Colon (tissue), 2 donors: ENCODE results near the gene TBC1D12.
"Not testable (repeated sequence)": the region's sequence is repeated elsewhere in the genome, so short reads cannot be mapped to it uniquely, and the experiment has no call there.

ENCODE experiments used
- FAIRE-seq: peaks from 2 replicates; lab custom pipeline; 2012; peaks lifted over from hg19 to GRCh38; lab: Jason Lieb, UNC
- donor health status: control.
- donor health status: control.

The TBC1D12 gene

DNA sequence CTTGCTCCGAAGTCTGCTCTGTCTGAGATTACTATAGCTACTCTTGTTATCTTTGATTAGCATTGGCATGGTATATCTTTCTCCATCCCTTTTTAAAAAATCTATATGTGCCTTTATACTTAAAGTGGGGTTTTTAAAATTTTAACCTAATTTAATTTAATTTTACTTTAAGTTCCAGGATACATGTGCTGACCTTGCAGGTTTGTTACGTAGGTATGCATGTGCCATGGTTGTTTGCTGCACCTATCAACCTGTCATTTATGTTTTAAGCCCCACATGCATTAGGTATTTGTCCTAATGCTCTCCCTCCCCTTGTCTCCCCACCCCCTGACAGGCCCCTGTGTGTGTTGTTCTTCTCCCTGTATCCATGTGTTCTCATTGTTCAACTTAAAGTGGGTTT lies 54.6 kb downstream of the TBC1D12 start:
- no peak for FAIRE-seq

DNA sequence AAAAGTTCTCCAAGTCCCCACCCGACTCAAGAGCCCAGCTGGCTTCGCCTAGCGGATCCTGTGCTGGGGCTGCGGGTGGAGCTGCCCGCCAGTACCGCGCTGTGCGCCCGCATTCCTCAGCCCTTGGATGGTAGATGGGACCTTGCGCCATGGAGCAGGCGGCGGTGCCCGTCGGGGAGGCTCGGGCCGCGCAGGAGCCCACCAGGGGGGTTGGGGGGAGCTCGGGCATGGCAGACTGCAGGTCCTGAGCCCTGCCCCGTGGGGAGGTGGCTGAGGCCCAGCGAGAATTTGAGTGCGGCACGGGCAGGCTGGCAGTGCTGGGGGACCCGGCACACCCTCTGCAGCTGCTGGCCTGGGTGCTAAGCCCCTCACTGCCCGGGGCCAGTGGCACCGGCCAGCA lies 57.0 kb downstream of the TBC1D12 start:
- FAIRE-seq = no peak

DNA sequence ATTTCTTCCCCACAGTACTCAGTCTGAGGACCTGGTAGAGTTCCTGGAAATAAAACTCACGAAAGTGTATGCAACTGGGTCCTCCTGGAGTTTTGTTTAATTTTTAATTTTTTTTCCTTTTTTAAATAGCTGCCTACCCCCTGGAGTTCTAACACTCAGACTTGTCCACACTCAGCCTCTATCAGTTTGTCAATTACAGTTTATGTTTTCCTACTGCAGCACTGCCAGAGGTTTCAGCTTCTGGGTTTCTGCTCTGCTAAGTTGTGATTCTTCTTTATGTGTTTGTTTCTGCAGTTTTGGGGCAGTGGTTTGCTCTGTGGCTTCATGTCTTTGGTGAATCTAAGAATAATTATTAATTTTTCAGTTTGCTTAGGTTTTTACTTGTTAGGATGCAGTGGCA lies 59.2 kb downstream of the TBC1D12 start:
- FAIRE-seq = no peak

DNA sequence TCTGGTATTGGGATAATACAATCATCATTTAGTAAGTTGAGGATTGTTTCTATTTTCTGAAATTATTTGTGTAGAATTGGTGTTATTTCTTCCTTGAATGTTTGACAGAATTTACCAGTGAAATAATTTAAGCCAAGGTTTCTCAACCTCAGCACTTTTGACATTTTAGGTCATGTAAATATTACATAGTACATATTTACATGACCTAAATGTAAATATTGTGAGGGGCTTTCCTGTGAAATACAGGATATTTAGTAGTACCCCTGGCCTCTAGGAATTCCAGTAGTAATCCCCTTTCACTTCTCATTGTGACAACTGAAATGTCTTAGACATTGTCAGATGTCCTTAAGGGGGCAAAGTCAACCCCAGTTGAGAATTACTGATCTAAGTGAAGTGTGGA lies 59.8 kb downstream of the TBC1D12 start:
- no peak for FAIRE-seq

DNA sequence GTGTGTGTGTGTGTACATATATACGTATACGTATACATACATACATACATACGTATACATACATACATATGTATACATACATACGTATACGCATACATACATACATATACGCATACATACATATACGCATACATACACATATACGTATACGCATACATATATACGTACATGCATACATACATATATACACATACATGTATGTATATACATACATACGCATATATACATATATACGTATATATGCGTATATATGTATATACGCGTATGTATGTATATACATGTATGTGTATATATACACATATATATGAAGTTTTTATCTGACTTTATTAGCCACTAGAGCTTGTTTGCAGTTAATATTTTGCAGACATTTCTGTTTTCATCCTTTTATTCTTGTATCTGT lies 63.3 kb downstream of the TBC1D12 start:
- FAIRE-seq = no peak

DNA sequence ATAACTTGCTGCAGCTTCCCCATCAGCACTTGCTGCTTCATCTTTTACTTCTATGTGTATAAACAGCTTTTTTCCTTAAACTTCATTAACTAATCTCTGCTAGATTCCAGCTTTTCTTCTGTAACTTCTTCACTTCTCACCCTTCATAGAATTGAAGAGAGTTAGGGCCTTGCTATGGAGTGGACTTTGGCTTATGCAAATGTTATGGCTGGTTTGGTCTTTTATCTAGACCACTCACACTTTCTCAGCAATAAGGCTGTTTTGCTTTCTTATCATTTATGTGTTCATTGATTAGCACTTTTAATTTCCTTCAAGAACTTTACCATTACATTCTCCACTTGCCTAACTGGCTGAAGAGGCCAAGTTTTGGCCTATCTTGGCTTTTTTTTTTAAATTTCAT lies 79.1 kb downstream of the TBC1D12 start:
- no peak for FAIRE-seq

DNA sequence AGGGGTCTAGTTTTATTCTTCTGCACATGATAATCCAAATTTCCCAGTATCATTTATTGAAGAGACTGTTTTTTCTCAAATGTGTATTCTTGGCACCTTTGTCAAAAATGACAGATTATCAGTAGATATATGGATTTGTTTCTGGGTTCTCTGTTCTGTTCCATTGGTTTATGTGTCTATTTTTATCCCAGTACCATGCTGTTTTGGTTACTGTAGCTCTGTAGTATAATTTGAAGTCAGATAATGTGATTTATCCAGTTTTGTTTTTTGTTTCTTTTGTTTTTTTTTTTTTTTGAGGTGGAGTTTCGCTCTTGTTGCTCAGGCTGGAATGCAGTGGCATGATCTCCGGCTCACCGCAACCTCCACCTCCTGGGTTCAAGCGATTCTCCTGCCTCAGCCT lies 81.6 kb downstream of the TBC1D12 start:
- FAIRE-seq = no peak

DNA sequence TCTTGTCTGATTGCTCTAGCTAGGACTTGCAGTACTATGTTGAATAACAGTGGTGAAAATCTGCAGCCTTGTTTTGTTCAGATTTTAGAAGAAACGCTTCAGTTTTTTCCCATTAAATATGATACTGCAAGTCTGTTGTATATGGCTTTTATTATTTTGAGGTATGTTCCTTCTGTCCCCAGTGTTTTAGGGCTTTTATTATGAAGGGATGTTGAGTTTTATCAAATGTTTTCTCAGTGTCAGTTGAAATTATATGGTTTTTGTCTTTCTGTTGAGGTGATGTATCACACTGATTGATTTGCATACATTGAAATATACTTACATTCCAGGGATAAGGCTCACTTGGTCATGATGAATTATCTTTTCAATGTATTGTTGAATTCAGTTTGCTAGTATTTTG lies 82.8 kb downstream of the TBC1D12 start:
- no peak for FAIRE-seq

DNA sequence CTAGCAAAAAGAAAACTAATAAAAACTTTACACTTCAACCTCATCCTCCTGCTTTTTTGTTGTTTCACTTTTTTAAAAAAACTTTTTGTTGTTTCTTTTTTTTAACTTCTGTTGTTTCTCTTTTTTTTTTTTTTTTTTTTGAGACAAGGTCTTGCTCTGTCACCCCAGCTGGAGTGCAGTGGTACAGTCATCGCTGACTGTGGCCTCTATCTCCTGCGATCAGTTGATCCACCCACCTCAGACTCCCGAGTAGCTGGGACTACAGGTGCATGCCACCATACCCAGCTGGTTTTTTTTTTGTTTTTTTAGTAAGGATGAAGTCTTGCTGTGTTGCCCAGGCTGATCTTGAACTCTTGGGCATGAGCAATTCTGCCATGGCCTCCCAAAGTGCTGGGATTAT lies 85.2 kb downstream of the TBC1D12 start:
- FAIRE-seq = no peak

DNA sequence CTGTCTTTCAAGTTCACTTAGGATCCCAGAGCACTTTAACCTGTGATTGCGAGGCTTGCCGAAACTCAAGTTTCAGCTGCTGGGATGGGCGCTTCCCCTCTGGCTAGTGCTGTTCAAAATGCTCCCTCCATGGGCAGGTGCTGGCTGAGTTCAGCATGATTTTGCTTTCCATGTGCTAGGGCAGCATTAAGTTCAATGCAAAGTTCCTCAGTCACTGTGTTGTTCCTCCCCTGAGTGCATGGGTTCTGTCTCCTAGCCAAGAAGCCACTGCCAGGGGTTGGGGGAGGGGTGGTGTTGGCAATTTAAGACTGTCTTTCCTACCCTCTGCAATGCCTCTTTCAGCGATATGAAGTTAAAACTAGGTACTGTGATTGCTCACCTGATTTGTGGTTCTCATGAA lies 86.8 kb downstream of the TBC1D12 start:
- FAIRE-seq = no peak

DNA sequence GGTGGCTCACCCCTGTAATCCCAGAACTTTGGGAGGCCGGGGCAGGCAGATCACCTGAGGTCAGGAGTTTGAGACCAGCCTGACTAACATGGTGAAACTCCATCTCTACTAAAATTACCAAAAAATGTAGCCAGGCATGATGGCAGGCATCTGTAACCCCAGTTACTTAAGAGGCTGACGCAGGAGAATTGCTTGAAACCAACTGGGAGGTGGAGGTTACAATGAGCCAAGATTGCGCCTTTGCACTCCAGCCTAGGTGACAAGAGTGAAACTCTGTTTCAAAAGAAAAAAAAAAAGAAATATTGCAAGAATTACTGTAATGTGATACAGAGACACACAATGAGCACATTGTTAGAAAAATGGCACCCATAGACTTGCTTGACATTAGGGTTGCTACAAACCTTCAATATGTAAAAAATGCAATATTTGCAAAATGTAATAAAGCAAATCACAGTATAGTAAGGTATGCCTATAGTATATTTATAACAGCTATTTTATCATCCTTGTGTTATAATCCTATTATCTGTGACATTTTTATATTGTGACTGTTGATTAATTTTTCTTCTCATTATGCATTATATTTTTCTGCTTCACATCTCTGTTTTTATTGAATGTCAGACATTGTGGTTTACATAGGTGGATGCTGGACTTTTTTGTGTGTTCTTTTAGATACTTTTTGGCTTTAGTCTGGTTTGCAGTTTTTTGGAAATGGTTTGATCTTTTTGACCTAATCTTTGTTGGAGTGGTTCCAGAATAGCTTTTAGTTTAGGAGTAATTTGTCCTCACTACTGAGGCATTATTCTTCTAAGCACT lies 87.8 kb downstream of the TBC1D12 start:
- FAIRE-seq = no peak

DNA sequence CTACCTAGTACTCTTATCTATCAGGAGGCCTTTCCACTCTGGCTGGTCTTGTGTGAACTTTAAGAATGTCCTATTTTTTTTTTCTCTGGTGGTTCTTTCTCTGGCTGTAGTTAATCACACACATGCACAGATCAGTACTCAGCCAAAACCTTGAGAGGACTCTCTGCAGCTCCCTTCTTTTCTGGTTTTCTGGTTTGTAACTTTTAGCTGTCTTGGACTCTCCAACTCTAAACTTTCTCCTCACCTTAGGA lies 88.4 kb downstream of the TBC1D12 start:
- no peak for FAIRE-seq

DNA sequence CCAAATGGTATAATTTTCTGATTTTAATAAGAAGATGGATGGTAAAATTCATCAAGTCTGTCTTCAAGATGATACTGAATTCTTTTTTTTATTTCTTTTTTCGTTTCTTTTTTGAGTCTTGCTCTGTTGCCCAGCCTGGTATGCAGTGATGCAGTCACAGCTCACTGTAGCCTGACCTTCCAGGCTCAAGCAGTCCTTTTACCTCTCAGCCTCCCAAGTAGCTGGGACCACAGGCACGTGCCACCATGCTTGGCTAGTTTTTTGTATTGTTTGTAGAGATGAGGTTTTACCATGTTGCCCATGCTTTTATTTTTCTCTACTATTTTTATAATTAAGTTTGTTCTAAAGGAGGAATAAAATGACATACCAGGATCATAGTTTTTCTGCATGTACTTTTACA lies 91.1 kb downstream of the TBC1D12 start:
- FAIRE-seq = no peak

DNA sequence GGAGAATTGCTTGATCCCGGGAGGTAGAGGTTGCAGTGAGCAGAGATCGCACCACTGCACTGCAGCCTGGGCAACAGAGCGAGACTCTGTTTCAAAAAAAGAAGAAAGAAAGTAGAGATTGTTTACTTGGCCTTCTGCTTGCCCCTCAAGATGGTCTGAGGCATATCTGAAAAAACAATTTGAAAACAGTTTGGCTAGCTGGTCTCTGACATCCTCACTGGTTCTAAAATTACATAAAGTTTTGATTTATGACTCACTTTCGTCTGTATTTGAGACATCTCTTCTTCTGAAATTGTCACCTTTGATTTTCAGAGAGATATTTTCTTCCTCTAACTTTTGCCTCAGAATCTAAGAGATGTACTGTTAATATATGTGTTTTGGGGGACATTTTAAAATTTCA lies 93.7 kb downstream of the TBC1D12 start:
- no peak for FAIRE-seq

DNA sequence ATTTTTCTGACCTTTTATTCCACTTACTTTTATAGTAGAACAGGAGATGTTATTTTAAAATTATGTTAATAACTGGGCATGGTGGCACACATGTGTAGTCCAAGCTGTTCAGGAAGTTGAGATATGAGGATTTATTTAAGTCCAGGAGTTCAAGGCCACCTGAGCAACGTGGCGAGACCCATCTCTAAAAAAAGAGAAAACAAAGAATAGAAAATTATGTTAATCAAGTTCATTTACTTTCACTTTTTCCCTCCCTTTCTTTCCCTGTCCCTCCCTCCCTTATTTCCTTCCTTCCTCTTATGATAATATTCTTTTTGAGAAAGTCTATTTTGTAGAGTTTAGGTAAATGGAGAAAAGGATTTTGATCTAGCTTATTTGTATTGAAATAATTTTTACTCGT lies 94.3 kb downstream of the TBC1D12 start:
- FAIRE-seq = no peak

DNA sequence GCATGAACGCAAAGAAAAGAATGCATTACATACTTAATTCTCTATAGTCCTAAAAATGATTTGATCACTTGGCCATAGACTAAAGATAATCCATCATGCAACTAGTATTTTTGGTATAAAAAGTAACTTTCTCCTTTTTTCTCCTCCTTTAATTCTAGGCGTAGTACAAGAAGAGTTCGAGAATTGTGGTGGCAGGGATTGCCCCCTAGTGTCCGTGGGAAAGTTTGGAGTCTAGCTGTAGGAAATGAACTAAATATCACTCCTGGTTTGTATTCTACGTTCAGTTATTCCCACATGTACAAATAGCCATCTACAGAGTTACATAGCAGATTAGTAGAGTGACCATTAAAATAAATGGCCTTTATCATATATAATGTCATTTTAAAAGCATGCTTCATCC lies 97.7 kb downstream of the TBC1D12 start:
- FAIRE-seq = no peak

DNA sequence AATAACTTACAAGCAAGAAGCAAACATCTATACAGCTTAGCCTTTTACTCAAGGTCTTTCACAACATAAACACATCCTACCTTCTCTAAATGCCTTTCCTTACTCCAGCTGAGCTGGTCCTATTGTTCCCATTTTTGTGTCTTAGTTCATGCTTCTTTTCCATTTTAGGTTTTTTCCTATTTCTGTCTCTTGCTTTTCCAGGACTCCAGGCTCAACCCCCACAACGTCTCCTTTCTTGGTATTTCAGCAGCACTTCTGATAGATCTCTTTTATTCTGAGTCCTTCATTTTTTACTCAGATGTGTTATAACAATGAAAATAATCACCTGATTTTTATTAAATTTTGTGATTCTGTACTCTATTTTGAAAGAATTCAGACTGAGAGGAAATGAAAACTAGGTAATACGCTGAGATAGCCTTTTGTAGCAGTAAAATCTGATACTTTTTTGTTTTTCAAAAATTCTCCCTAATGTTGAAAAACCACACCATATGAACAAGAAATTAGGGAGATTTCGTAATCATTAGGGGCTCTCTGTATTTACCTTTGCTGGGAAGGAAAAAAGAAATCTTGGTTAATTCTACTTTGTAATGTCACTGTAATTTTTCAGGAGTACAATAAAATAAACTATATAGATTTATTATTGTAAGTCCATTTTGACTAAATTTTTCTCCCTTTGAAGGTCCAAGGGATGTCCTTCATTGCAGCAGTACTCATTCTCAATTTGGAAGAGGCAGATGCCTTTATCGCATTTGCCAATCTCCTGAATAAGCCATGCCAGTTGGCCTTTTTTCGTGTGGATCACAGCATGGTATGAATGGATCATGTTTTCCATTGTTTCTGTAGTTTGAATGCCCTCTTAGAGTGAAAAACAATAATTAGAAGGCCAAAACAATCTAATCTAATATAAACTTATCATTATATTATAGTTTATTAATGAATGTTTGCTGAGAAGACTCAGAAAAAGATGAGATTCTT lies 119.2 kb downstream of the TBC1D12 start:
- FAIRE-seq = peak; percentile 70

DNA sequence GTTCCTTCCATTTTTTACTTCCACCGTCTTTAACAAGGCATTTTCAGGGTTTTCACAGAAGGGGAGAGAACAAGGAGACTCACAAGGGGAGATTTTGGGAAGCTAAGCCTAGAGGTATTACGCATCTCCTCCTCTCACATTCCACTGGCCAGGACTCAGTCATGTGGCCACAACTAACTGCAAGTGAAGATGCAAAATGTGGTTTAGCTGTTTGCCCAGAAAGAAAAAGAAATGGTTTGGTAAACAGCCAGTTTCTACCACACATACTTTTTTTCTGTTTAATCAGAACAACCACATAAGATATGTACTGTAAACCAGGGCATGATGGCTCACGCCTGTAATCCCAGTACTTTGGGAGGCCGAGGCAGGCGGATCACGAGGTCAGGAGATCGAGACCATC lies 121.8 kb downstream of the TBC1D12 start:
- no peak for FAIRE-seq

DNA sequence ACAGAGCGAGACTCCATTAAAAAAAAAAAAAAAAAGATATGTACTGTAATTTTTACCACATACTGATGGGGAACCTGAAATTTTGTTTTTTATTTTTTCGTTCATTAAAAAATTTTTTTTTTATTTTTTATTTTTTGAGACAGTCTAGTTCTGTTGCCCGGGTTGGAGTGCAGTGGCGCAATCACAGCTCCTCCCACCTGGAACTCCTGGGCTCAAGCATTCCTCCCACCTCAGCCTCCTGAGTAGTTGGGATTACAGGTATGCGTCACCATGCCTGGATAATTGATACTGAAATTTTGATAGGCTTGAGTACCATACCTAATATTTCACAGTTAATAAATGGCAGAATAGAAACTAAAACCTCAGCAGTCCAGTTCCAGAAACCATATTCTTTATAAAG lies 122.4 kb downstream of the TBC1D12 start:
- FAIRE-seq = no peak

DNA sequence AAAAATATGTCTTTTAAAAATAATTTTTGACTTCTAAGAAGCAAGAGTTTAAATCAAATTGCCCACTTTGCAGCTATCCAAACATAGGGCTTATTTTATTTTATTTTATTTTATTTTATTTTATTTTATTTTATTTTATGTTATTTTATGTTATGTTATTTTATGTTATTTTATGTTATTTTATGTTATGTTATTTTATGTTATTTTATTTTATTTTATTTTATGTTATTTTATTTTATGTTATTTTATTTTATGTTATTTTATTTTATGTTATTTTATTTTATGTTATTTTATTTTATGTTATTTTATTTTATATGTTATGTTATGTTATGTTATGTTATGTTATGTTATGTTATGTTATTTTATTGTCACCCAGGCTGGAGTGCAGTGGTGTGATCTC lies 129.2 kb downstream of the TBC1D12 start:
- FAIRE-seq = peak; percentile 99

DNA sequence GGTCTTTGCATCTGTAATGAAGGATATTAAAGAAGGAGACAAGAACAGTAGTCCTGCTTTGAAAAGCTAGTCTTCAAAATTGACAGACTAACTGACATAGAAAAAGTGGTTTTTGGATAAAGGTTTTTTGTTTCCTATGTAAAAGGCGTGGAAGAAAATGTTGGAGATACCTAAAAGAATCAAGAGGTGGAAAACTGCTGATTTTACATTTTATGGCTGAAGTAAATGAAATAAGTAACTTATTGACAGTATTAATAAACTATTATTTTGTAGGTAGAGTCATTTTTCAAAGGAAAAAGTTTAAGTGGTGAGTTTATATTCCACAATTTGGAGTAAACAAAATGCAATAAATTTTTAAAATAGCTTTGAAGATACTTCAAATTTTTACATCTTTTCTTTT lies 130.7 kb downstream of the TBC1D12 start:
- no peak for FAIRE-seq

DNA sequence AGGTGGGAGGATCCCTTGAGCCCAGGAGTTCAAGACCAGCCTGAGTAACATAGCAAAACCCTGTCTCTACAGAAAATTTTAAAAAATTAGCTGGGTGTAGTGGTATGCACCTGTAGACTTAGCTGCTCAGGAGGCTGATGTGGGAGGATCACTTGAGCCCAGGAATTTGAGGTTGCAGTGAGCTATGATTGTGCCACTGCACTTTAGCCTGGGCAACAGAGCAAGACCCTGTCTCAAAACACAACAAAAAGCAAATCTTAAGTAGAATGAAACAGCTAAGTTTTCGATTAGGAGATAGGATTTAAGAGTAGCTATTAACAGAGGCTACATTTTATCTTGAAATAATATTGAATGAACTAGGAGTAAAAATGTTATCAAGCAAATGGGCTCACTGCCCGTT lies 139.9 kb downstream of the TBC1D12 start:
- FAIRE-seq = not testable (repeated sequence)

DNA sequence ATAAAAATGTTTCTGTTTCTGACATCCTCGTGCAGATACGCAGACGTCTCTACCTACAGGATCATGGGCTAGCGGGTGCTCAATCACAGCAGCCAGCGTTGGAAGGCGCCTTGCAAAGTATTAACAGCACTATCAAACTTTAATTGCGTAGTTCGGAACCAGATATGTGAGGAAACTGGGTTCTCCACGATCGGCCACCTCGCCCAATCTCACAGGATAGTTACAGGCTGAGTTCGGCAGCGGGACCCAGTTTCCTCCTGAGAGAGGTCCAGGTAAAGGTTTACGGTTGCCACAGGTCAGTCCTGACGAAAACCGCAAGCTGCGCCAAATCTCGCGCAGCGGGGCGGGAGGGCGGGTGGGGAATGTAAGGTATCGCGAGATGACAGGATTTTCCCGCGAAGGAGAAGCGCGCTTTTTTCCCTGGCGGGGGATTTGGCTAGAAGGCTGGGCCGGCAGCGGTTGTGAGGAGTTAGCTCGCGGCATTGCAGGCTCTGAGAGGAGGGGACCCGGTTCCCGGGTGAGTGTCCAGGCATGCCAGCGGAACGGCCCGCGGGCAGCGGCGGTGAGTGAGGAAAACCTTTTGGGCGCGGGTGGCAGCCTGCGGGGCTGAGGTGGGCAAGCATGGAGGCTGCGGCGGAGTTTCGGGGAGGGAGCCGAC lies 143.2 kb downstream of the TBC1D12 start, which contains the start of gene HELLS:
Gene HELLS, plus strand, starts transcription at position 398 of the 658 bp plus-strand sequence. Its CDS starts 134 bp downstream, at position 532.
- FAIRE-seq = no peak
